Hypothalamus (tissue), 51 donors: ENCODE measurements around the gene TMPRSS11E.
"Not testable (repeated sequence)": the region's sequence is repeated elsewhere in the genome, so short reads cannot be mapped to it uniquely, and the experiment has no call there.

ENCODE experiments used
- DNase-seq, 51 donors: peaks; one replicate each; lab custom pipeline; 2025; lab: John Stamatoyannopoulos, UW

Gene TMPRSS11E

GRCh38 chr4:68447201-68447600, at the start of gene TMPRSS11E:
TMPRSS11E (plus strand) TSS chr4:68447463; CDS start chr4:68447513, 50 bp downstream.
- no peak for DNase-seq

GRCh38 chr4:68399306-68399705, 48.0 kb upstream of the TMPRSS11E start:
- no peak for DNase-seq

- DNase-seq, result no peak
These were observed 46.0 kb upstream of the TMPRSS11E start for GRCh38 chr4:68401231-68401630.

- DNase-seq, result no peak
These were observed 43.1 kb upstream of the TMPRSS11E start for GRCh38 chr4:68404153-68404552.

- not testable (repeated sequence) for DNase-seq
These were observed 41.4 kb upstream of the TMPRSS11E start for GRCh38 chr4:68405718-68406478.

- DNase-seq, result no peak
These were observed 40.8 kb upstream of the TMPRSS11E start for GRCh38 chr4:68406479-68406859.

- not testable (repeated sequence) for DNase-seq
These were observed 40.0 kb upstream of the TMPRSS11E start for GRCh38 chr4:68407015-68407867.

- DNase-seq, result no peak
These were observed 39.4 kb upstream of the TMPRSS11E start for GRCh38 chr4:68407868-68408190.

- no peak for DNase-seq
These were observed 37.1 kb upstream of the TMPRSS11E start for GRCh38 chr4:68410149-68410548.

GRCh38 chr4:68410643-68411042, 36.6 kb upstream of the TMPRSS11E start:
- DNase-seq, result no peak

- DNase-seq, result not testable (repeated sequence)
These were observed 35.2 kb upstream of the TMPRSS11E start for GRCh38 chr4:68412031-68412430.

- DNase-seq, result no peak
These were observed 30.7 kb upstream of the TMPRSS11E start for GRCh38 chr4:68416591-68416990.

GRCh38 chr4:68426516-68426915, 20.7 kb upstream of the TMPRSS11E start:
- DNase-seq, result no peak

- DNase-seq, result no peak
These were observed 16.9 kb upstream of the TMPRSS11E start for GRCh38 chr4:68430337-68430736.

GRCh38 chr4:68432320-68432719, 14.9 kb upstream of the TMPRSS11E start:
- DNase-seq, result no peak

- no peak for DNase-seq
These were observed 13.7 kb upstream of the TMPRSS11E start for GRCh38 chr4:68433582-68433981.

GRCh38 chr4:68434277-68434676, 13.0 kb upstream of the TMPRSS11E start:
- no peak for DNase-seq

GRCh38 chr4:68434836-68435235, 12.4 kb upstream of the TMPRSS11E start:
- no peak for DNase-seq

GRCh38 chr4:68445111-68445510, 2.2 kb upstream of the TMPRSS11E start:
- no peak for DNase-seq

GRCh38 chr4:68451246-68452211, 4.3 kb downstream of the TMPRSS11E start:
- DNase-seq, result no peak

- no peak for DNase-seq
These were observed 12.8 kb downstream of the TMPRSS11E start for GRCh38 chr4:68460085-68460484.
